Stimulated activated CD8-positive, alpha-beta memory T cell treated with anti-CD3 and anti-CD28 coated beads, Interleukin-15, amount 100 ng/mL, for 48 hours (primary cell): ENCODE data around the gene HEXA.

Experiments used
- DNase-seq, 2 donors: peaks; one replicate each; pipeline ENCODE4 v3.0.0-alpha.2; 2020; ENCODE audit warnings: low read depth in 2 of 2

HEXA gene

DNA sequence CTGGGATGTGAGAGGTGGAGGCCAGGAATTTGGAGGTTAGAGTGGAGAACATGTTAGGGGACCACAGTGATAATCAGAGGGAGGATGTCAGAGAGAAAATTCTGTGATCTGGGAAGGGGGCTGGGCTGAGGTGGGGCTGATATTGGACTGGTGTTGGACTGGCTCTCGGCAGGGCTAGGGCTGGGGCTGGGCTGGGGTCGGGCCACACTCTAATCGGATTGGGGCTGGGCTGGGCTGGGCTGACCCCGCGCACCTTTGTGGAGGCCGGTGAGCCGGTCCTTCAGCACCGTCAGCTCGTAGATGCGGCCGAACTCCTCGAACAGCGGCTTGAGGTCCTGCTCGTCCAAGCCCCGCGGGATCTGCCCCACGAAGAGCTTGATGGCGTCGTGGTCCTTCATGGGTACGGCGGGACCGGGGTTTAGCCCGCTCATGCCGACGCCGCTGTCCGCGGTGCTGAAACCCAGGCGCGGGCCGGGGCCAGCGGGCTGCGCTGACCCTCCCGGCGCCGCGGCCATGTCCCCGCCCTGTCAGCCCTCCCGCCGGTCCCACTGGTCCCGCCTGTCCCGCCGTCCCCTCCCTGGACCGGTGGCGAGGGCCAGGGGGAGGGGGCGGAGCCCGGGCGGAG is 56.3 kb downstream of the HEXA start:
- peak; percentile 16 to 21 for DNase-seq

DNA sequence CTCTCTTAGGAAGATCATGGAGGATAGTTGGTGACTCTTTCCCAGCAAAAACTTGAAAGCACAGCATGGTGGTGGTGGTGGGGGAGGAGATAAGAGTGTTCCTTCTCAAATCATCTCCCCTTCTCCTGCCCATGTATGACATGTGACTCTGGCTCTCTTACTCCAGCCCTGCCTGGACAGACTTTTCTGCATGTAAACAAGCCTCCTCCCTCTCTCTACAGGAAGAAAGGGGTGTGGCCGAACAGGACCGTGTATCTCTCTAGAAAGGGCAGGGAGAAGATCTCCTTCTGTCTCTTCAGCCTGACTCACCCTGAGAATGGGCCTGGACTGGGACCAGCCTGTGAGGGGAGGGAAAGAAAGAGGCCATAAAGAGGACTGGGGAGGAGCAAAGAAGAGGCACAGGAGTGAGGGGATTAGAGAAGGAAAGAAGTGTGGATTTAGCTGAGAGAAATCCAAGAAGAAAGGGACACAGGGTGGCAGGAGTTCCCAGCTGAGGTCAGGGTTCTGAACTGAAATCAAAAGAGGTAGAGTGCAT is 57.3 kb downstream of the HEXA start:
- DNase-seq: no peak

DNA sequence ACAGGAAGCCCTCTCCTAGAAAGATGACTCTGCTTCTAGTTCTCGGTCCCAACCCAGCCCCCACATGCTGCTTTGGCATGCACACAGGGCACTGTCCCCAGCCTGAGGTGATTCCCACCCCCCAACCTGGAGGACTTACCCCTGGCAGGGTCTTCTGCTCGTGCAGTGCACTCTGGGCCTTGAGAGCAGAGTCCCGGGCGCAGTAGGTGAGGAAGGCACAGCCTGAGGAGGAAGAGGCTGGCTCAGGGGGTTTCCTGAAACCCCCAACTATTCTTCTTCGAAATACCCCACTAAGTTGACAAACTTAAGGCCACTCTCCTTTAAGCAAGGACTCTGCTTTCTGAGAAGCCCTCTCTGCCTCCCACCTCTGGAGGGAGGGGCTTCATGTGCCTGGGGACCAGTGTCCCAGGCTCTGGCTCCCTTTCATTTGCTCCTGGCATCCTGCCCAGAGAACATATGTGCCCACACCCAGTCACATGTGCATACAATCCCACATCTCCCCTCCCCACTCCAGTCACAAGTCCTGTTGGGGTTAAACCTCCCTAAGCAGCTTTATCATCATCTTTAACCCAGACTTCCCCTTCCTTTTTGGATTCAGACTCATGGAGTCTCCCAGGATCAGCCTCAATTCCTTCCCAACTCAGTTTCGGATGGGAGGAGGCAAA is 60.0 kb downstream of the HEXA start:
- DNase-seq: no peak

DNA sequence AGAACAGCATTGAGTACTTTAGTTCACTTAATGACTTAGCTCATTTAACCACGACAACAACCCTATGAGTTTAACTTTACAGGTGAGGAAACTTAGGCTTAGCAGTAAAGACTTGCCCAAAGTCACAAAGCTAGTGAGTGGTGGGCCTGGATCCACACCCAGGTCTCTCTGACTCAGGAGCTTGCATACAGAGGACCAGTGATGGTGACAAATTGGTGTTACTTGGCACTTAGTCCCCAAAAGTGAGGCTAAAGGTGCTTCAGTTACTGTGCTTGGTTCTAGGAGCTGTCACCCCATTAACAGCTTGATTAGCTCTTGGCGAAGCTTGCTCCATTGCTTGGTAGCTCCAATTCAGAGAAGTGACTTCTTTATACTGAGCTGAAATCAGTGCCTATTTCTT is 61.9 kb downstream of the HEXA start:
- DNase-seq: no peak

DNA sequence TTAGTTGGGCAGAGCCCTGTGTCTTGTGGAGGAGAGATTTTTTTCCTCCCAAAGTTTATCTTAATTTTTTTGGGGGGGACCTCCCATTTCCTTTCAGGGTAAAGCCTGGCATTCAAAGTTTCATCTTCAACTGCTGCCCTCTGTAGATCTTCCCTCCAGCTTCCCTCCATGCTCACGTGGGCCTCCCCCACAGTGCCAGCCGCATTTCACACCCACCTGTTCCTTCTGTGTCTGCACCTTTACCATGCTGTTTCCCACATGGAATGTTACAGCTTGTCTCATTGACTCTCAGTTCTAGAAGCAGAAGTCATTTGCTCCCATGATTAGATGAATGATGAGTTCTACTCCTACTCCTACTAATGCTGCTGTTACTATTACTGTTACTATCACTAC is 62.4 kb downstream of the HEXA start:
- DNase-seq: no peak

DNA sequence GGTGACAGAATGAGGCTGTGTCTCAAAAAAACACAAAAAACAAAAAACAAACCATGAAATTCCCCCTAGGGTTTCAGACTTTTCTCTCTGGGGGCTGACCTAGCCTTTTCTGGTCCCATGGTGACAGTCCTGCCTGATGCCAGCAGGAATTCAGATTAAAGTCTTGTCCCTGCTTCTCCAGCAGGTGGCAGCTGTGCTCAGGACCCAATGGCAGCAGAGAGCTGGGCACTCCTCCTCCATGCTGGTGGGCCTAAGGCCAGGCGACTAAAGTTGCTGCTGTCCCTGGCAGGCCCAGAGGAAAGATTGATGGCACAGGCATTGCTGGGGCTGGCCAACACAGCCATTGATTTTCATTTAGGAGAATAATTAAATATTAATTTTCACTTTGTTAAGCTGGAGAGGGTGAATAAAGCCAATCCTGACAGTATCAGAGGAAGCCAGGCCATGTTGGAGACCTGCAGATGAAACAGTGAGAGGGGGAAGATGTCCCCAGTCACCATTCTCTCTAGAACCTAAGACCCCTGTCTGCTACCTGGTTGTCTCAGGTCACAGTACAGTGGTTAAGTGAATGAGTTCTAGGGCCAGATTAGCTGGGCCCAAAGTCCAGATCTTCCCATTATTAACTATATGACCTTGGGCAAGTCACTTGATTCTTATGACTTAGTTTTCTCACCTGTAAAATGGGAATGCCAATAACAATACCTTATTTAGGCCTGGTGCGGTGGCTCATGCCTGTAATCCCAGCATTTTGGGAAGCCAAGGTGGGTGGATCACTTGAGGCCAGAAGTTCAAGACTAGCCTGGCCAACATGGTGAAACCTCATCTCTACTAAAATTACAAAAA is 63.0 kb downstream of the HEXA start:
- peak; percentile 34 to 38 for DNase-seq

DNA sequence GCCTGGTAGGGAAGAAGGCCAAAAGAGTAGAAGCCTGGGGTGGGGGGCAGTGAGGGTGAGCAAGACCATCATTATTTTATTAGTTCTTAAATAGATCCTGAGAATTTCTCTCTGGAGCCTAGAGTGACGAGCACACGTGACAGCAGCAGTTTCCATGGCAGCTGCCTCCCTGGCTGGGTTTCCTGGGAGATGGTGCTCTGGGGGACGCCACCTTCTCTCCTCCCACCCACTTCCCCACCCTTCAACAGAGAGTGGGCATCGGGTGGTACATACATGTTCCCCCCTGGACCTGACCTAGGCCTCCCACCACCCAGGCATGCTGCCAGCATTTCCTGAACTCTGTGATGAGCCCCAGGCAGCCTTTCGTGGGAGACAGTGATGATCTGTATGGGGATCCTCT is 68.8 kb downstream of the HEXA start:
- DNase-seq: no peak

DNA sequence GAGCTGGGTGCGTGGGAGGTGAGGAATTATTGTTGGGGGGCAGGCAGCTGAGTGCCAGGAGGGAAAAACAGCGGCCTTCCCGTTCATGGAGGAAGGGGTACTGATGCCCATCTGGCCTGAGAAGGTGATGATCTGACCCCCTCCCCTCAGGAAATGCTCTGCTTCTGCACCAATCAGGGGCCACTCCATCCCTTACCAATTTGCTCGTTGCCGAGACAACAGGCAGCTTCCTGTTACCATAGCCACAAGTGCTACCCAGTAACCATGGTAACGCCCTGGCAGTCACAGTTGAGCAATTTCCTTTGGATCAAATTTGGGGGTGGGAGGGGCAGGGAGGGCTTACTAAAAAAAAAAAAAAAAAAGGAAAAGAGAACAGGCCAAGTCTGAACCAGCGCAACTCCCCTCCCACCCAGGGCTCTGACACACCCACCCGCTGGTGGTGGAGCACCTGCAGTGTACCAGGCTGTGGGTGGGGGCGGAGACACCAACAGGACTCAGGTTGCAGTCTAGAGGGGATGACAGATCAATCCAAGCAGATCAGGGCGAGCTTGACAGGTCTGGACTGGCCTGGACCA is 69.5 kb downstream of the HEXA start:
- peak; percentile 15 to 17 for DNase-seq

DNA sequence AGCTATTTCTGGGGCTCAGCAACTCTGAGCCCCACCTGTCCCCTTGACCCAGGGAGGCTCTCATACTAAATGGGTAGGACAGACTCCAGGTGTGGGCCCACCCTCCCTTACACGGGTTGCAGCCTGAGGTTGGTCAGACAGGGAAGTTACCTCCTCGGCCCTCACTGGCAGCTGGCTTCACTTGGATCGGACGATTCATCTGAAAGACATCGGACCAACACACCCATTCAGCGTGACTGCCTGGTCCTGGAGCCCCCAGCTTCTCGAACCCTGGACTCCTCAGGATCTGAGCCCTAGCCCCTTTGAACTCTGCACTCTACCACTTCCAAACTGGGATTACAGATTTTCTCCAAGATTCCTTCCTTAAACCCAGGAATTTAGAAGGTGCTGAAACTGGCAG is 71.2 kb downstream of the HEXA start:
- DNase-seq: no peak

DNA sequence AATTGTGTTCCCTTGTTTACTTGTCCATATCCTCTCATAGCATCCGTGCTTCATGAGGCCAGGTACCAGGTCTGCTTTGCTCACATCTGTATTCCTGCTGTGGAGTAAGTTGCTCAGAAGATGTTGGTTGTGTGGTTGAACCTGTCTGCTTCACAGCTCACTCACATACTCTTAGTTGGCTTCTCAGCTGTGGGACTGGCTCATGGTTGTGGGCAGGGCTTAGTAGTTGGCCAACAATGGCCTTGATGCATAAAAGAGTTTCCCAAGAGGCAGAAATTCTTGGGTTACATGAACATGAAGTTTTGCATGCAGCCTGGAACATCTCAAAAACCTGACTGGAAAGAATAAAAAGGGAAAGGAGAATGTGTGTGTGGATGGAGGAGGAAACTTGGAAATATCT is 72.9 kb downstream of the HEXA start:
- DNase-seq: no peak
